GM21786 (cell line): Measurements from ENCODE around the gene PLCB1.

Experiments used
- ATAC-seq: cut with Tn5 transposase; IDR thresholded peaks from one replicate; pipeline ENCODE4 v1.9.1; 2021; ENCODE audit not compliant: unreplicated experiment

PLCB1 gene

DNA sequence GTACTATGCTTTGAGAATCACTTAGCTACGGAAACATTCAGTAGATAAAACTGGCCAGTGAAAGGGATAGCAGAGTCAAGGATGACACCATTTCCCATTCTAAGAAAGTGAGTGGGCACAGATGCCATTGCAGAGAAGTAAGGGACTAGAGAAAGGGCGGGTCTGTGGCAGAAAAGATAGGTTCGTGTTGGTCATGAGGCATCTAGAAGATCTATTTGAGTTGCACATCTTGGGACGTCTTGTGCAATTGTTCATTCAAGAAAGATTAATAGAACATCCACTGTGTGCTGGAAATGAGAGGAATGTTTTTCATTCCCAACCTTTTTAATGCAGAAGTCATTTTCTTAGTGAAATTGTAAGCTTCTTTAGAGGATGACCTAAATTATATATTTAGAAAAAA is 161.7 kb downstream of the PLCB1 start:
- ATAC-seq = no peak

DNA sequence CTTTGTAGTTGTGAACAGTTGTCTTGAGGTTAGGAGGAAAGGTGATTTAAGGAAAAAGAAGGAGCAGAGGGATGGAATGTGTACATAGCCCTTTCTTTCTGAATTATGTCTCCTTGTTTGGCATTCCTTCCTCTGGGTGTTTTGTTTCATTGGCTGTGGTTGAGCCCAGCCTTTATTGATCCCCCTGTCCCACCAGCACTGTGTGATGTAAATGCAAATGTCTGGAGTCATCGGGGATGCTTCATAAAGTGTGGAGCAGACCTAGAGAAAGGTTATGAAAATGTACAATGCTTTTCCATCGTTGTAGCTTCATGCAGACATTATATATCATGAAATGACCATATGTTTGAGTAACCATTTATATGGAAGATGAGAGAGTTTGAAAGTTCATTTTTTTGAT is 164.5 kb downstream of the PLCB1 start:
- ATAC-seq = no peak

DNA sequence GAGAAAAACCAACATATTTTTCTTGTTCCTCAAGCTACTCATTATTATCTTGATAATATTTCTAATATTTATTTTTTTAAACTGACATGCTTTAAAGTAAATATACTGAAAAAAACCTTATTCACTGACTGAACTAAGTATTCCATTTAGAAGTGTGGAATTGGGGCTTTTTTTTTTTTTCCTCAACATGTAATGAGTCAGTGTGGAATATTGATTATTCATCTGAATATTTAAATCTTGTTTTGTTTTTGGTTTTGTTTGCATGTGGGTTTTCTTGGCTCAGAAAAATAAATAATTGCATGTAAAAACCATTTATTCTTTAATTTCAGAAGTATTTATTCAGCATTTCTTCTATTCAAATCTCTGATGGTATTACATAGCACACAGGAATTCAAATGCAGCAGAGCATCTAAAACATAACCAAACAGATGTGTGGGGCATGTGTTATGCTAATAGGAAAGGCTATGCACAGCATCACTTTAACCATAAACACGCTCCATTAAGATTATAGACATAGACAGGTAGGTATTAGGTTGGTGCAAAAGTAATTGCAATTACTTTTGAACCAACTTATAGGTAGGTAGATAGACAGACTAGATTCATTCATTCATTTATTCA is 166.5 kb downstream of the PLCB1 start:
- no peak for ATAC-seq

DNA sequence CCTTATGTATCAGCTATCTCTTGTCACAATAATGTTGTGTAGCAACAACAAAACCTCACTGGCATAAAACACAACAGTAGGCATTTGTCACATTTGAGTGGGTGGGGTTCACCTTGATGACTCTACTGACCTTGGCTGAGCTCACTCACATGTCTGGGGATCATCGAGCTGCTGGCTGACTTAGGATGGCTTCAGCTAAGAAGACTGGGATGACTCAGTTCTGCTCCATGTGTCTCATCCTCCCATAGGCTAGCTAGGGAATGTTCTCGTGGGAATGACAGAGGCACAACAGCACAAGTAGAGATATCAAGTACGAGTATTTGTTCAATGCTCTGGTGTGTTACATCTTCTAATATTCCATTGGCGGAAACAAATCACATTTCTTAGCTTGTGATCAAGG is 167.9 kb downstream of the PLCB1 start:
- ATAC-seq = no peak

DNA sequence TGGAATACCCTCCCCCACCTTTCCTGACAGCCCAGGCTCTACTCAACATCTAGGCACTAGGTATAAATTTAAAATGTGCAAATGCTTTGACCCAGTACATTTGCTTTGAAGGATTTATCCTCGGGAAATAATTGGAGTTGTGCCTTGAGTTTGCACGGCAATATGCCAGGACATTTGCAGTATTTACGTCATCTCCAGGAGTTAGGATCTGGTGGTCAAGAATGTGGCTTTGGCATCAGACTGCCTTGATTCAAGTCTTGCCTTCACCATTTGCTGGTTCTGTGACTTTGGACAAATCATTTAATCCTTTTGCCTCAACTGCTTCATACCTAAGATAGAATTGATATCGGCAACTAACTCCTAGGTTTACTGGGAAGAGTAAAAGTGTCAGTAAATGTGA is 169.6 kb downstream of the PLCB1 start:
- ATAC-seq = no peak

DNA sequence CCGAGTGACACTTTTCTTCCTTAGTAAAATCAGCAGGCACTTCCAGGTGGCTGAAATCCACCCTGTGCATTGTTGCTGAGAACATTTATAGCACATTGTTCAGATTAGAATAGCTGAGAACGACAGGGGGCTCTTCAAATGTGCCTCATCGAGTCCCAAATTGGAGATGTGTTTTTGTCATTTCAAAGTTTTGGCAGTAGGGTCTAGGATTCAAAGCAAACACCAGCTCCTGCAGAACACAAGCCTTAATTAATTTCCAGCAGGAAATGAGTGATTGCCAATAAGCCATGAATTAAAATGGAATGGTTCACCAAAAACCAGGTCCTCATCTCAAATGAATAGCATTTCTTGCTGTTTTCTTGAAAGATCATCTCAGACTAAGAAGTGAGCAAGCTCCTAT is 171.6 kb downstream of the PLCB1 start:
- no peak for ATAC-seq

DNA sequence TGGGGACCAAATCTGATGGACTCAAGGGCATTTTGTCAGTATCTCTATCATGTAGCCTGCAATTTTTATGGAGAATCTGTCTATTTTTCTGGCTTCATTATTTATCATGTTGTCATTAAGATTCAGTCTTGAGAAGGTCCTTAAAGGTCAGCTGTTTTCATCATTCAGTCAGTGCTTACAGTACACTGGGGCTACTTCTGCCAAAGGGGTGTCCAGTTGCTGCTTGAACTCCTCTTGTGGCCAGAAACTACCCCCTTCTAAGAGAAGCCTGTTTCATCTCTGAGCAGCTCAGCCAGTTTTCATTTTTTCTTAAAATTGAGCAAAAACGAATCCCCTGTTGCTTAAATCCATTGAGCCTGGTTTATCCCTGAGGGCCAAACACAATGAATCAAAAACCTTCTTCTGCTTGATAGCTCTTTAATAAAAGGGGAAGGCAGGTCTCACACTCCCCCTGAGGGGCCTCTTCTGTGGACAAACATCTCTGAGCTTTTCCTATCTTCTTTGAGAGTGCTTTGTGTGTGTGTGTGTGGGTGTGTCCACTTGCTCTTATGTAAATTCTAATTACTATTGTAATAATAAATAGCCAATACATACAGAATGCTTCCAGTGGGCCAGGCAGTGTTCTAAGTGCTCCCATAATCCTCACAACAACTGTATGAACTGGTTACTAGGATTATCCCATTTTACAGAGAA is 172.2 kb downstream of the PLCB1 start:
- no peak for ATAC-seq

DNA sequence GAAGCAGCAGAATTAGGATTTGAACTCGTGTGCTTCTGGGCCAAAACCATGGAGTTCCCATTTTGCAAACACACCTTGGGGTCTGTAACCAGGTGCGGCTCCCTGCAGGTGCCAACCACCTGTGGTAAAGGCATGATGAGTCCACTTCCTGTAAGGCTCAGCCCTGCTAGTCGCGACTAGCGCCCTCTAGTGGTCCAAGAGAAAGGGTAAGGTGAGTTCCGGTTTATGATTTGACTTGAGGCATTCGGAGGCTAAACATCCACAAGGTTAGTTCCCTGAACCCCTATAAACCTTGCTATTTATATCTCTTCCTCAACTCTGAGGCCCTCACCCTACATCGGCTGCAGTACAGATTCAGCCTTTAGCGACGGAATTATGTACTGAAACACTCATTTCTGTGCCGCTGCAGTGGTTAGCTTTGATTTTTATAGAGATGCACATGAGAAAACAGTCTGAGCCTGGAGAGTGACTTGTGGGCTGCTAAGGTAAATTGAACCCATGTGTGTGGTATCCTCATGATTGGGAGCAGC is 173.4 kb downstream of the PLCB1 start:
- peak; percentile 94 for ATAC-seq

DNA sequence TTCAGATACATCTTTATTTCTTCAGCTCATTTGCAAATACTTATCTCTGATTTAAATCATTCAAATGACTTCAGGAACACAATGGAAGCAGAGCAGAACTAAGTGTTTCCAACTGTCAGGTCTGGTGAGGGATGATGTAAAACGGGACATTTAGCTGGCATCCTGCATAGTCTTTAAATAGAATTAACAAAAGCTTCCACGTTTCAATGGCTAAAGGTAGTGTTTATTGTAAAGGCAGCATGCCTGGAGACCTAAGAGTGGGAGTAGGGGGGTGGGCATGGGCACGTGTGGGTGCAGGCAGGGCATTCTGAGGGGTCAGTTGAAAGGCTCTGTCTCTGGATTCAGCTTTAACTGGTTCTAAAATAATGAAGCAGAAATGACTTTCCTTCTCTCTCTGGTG is 174.9 kb downstream of the PLCB1 start:
- no peak for ATAC-seq

DNA sequence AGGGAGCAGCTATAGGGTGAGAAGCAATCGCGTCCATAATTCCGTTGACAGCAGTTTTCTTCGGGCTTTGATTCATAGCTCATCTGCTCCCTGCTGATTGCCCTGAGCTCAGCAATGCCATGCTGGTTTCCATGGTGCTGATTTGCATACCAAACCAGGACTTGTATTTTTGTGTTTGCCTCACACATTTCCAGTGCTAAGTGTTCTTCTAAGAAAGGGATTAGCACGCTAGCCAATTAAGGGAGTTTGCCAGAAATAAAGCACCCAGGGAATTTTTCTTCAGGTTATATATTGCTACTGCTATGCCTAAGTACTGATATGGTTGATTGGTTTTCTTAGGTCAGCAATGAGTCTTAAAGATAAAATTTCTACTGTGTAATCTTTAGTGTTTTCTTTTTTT is 177.6 kb downstream of the PLCB1 start:
- ATAC-seq = no peak

DNA sequence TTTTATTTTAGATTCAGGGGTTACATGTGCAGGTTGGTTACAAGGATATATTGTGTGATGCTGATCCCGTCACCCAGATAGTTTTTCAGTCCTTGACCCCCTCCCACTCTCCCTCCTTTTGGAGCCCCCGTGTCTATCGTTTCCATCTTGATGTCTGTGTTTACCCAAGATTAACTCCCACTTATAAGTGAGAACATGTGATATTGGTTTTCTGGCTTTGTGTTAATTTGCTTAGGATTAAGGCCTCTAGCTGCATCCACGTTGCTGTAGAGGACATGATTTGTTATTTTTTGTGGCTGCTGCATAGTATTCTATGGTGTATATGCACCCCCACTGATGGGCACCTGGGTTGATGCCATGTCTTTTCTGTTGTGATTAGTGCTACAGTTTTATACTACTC is 178.6 kb downstream of the PLCB1 start:
- ATAC-seq = no peak

DNA sequence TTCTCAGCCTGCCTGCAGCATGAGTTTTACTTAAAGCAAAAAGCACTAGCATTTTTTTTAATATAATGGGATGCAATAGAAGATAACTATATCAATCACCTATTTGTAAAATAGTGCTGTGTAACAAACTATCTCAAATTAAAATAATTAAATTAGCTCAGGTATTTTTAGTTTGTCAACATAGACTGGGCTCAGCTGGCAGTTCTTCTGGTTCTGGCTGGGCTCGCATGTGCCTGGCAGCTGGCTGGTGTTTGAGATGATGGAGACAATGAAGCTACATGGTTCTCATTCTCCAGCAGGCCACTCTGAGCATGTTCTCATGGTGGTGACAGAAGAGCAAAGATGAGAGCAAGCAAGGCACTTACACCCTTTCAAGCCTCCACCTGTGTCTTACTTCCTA is 181.0 kb downstream of the PLCB1 start:
- ATAC-seq = no peak

DNA sequence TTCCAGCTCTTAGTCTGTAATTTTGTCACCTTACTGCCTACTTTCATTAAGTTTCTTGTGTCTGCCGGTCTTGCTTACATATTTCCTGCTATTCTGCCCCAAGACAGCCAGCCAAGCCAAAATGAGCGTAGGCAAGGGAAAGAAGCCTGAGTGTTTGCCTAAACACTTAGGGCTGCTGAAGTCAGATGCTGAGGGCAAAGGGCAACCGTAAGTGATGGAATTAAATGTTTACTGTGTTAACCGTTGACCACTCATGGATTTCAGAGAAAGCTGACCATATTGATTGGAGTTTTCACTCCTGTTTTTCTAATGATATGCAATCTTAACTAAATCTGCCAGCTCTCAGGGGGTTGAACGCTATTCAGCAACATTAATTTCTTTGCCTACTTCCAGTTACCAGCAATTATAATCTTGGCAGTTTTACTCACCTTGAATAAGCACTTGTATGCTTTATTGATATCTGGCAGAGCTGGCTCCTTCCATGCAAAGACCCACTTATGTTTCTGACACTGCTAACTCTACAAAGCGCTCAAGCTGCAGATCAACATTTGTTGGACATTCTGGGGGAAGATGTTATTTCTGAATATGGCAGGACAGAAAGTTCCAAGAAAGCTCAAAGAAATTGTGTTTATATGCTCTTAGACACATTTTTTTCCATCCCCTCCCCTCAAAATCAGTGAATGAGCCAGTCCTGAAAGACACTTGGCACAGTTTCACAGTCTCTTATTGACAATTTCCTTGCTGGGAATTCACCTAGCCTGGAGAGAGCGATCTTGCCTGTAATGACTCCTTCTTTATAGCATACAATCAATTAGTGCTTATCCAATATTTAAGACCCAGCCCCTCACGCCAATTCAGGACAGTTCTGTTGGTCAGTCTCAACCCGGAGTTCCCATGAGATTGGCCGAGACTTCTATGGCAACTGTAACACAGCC is 183.8 kb downstream of the PLCB1 start:
- no peak for ATAC-seq

DNA sequence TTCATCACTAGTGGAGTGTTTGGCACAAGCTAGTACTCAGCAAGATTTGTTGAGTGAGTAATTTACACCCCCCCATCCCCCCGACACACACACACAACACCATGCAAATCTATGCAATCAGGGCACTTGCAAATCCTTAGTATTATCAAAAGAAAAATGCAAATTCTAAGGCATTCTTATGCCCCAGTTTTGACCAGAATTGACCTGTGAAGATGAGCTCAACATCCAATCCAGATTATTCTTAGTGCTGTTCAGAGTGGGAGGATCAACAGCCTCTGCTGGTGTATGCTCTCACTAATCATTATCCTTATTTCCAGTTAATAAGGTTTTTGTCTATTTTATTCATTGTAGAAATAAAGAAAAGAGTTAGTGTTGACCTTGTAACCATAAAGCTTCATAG is 185.4 kb downstream of the PLCB1 start:
- no peak for ATAC-seq

DNA sequence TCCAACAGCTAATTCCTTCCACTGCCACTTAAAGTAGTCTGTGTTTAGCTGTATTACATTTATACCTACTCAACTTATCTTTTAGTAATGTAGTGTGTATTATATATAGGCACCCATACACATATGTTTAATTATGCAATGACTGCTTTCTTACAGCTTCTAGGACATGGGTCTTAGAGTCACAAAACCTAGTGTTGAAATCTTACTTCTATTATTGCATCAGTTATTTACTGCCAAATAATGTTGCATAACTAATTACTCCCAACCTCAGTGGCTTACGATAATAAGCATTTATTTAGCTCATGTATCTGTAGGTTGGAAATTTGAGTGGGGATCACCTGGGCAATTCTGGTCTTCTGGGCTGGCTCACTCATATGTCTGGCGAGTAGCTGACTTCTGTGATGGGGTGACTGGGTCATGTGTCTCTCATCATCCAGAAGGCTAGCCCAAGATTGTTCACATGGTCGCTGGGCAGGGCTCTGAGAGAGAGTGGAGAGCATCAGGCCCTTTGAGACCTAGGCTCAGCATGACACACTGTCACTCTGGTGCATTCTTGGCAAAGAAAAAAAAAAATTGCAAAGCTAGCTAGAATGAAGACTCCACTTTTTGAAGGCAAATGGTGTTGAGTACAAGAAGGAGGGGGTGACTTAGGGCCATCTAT is 187.0 kb downstream of the PLCB1 start:
- no peak for ATAC-seq

DNA sequence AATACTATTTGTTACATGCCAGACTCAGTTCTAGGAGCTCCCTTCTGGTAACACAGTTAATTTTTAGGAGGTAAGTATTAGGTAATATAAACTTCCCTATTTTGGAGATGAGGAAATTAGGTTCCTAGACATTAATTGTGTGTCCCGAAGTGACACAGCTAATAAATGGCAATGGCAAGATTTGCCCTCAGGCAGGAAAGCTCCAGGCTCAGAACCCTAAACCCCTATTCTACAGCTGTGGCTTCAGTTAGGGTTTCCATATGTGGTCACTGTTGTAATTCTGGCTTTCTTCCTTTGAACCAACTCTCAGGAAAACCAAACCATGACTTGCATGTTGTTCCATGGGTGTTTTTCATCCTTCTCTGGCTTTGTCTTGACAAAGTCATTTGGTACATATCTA is 188.2 kb downstream of the PLCB1 start:
- no peak for ATAC-seq

DNA sequence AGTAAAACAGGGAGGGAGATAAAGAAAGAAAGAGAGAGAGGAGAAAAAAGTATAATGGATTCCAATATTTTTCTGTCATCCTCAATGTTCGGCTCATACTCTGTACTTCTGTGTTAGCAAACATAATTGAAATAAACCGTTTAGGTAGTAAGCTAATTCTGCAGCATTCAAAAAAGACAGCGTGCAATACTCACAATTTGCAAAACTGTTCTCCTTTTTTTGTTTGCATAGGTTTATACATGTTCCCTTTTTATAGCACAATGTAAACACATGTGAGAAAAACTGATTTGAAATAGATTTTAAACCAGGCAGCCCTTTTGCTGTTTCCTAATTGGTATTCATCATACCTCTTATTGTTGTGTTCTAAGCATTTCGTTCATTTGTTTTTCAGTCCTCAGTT is 188.9 kb downstream of the PLCB1 start:
- no peak for ATAC-seq

DNA sequence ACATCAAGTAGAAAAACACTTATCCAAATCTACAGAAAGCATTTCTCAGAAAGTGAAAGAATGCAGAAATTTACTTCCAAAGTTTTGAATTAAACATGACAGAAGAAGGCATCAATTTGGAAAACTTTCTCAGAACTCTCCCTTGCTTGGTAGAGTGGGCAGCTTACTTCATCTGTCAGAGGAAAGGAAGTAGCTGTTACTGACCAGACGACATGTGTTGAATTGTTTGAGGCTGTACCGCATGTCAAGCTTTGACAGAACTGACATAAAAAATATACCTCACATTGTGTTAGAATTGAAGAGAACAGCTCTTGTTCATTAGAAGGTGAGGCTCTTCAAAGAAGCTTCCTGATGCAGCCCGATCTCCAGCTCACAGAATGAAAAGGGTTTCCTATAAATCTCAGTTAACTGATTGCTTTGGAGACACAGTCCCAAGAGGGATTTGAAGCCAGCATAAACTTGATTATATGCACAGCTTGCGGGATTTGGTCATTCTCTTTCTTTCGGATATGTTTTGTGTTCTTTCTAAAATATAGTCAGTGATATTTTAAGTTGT is 190.7 kb downstream of the PLCB1 start:
- no peak for ATAC-seq

DNA sequence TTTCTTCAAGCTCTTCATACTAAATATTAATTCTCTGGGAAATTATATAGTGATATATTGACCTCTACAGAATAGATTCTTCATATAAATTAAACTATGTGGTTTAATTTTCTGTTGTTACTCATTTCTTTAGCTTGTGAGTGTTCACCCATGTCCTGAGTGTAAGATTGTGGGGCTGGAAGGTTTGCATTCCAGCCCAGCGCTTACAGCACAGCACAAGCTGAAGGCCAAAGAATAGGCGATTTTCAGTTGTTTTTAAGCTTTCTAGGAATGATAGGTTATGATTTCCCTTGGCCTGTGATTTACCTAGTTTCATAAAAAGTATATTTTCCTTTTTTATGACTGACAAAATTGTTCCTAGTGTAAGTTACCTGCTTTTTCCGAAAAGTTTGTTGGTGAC is 194.1 kb downstream of the PLCB1 start:
- no peak for ATAC-seq

DNA sequence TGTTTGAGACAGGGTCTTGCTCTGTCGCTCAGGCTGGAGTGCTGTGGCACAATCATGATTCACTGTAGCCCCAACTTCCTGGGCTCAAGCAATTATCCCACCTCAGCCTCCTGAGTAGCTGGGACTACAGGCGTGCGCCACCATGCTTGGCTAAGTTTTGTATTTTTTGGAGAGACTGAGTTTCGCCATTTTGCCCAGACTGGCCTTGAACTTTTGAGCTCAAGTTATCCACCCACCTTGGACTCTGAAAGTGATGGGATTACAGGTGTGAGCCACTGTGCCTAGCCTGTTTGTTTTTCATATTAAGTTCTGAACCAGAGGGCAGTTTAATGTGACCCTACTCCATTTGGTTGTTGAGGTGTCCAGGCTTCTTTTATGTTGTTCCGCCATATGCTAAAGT is 194.8 kb downstream of the PLCB1 start:
- ATAC-seq = no peak

DNA sequence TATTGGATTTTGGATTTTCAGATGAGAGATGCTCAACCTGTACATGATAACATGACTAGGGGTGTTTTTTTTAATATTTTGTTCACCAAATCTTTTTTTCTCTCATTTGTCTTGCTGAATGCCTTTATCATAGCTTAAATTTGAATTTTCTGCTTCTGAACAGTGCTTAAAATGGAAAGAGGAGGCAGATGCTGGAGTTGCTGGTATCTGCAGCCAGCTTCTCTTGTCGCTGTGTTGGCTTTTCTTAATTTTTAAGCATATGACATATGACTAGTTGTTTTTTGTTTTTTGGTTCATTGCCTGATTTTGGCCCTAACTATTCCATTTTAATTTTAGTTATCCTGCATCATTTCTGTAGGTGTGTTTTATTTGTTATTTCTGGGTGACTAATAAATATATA is 196.1 kb downstream of the PLCB1 start:
- no peak for ATAC-seq
